Kidney (tissue), 14 donors: ENCODE data around the gene ALDH1L1. TPM values are rescaled to one million over a fixed set of nuclear protein-coding genes. Genes with fewer than 3 reads are reported as not detected.

ENCODE experiments used
- DNase-seq, 5 donors: peaks; one replicate each; pipeline ENCODE4 v3.0.0-alpha.2; 2013 to 2020
- FAIRE-seq: peaks from 2 replicates; lab custom pipeline; 2012; peaks lifted over from hg19 to GRCh38; lab: Jason Lieb, UNC
- H3K27ac ChIP-seq, 2 donors: one replicate each; pipeline ENCODE4 v1.7.0; 2013; ENCODE audit warnings: low read depth in 2 of 2, low read length in 2 of 2, inconsistent platforms in 1 of 2
- H3K27me3 ChIP-seq: one replicate; pipeline ENCODE4 v1.7.1; 2013; ENCODE audit warnings: low read length, inconsistent platforms; ENCODE audit not compliant: control insufficient read depth, insufficient read depth
- H3K36me3 ChIP-seq, 3 donors: one replicate each; pipeline versions ENCODE4 v1.7.0 to v1.7.1; 2013; ENCODE audit warnings: low read length in 3 of 3, control low read depth in 1 of 3, inconsistent platforms in 1 of 3; ENCODE audit not compliant: insufficient read depth in 3 of 3, control insufficient read depth in 2 of 3
- H3K4me1 ChIP-seq, 3 donors: one replicate each; pipeline versions ENCODE4 v1.7.0 to v1.7.1; 2013; ENCODE audit warnings: low read length in 3 of 3, inconsistent platforms in 1 of 3, low read depth in 1 of 3; ENCODE audit not compliant: control insufficient read depth in 2 of 3, insufficient read depth in 2 of 3
- H3K4me3 ChIP-seq, 3 donors: one replicate each; pipeline versions ENCODE4 v1.7.0 to v1.8.1; 2013; ENCODE audit warnings: low read length in 3 of 3, control low read depth in 1 of 3, inconsistent platforms in 1 of 3
- H3K9ac ChIP-seq, 3 donors: one replicate each; pipeline versions ENCODE4 v1.7.0 to v1.7.1; 2013; ENCODE audit warnings: low read length in 3 of 3, control low read depth in 1 of 3, inconsistent platforms in 1 of 3
- H3K9me3 ChIP-seq, 3 donors: one replicate each; pipeline versions ENCODE4 v1.7.0 to v1.7.1; 2013; ENCODE audit warnings: low read length in 3 of 3, control low read depth in 1 of 3, inconsistent platforms in 1 of 3; ENCODE audit not compliant: control insufficient read depth in 2 of 3, insufficient read depth in 1 of 3
- intact Hi-C: fragments of 100-400 bp; cut with DNase I; formaldehyde crosslinking; loops from one replicate; pipeline ENCODE4 v1.11.1; 2022
- polyA plus RNA-seq: library from polyadenylated mRNA; stranded (reverse); fragments of 350-450 nt; fragmentation: Illumina TruSeq; extraction: RNeasy Lipid Tissue Mini Kit (QIAGEN cat#74804); gene quantifications from one replicate; pipeline ENCODE4 v1.2.3, GENCODE V29; 2014; ENCODE audit warnings: low read depth, low replicate concordance; ENCODE audit not compliant: insufficient read depth
- total RNA-seq: library from RNA; stranded (reverse); fragmentation: NEBNext Ultra II Directional; extraction: Animal tissue kit (Norgen Biotek cat#: 25700); gene quantifications from one replicate; pipeline ENCODE4 v1.2.1, GENCODE V29; 2021
- TF ChIP-seq, protein P1 (sequence below): IDR thresholded peaks from 3 replicates; pipeline ENCODE4 v1.5.1; 2012; ENCODE audit warnings: mild to moderate bottlenecking, moderate library complexity, borderline replicate concordance; ENCODE audit not compliant: insufficient read depth; ENCODE audit errors: extremely low read depth
- donor health status: control.
- donor health status: control.
- donor health status: control.
- donor health status: control.
- donor health status: control.
- donor health status: DM: yes; HTN: yes; CAD: no.
- donor health status: Normal renal cell carcinoma (clear cell type).

The ALDH1L1 gene
- total and polyA plus RNA-seq, 2 donors from 2014 or later: 60.0 to 199 TPM

DNA sequence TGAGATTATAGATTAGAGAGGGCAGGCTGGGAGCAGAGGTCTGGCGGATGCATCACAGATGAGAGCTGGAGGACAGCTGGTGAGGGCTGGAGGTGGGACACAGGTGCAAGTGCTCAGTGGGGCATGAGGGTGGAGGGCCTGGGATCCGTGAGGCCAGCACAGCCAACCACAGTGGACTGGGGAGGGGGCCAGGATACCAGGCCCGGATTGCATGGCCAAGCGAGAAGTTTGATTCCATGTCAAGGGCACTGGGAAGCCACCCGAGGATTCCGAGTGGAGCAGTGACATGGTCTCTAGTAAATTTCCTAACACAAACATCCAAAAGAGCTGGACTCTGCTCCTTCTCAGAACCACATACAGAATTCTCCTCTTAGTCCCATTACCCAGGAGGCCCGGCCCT lies 52.5 kb downstream of the ALDH1L1 start:
- Histone ChIP-seq H3K9me3 (no peaks in the 10 kb centered on the region), H3K27ac (no peak overlapping the region), H3K4me3 (no peak overlapping the region), H3K27me3 (no peaks in the 10 kb centered on the region), H3K36me3 (peaks cover 0 to 28% (median 9%) of the 10 kb centered on the region in 3 donors), H3K9ac (no peak overlapping the region), H3K4me1 (peaks cover 0 to 3% (median 0%) of the 10 kb centered on the region in 3 donors)
- DNase-seq: peak in 2 of 5 donors; percentile 2 to 41
- TF ChIP-seq, protein P1, sequence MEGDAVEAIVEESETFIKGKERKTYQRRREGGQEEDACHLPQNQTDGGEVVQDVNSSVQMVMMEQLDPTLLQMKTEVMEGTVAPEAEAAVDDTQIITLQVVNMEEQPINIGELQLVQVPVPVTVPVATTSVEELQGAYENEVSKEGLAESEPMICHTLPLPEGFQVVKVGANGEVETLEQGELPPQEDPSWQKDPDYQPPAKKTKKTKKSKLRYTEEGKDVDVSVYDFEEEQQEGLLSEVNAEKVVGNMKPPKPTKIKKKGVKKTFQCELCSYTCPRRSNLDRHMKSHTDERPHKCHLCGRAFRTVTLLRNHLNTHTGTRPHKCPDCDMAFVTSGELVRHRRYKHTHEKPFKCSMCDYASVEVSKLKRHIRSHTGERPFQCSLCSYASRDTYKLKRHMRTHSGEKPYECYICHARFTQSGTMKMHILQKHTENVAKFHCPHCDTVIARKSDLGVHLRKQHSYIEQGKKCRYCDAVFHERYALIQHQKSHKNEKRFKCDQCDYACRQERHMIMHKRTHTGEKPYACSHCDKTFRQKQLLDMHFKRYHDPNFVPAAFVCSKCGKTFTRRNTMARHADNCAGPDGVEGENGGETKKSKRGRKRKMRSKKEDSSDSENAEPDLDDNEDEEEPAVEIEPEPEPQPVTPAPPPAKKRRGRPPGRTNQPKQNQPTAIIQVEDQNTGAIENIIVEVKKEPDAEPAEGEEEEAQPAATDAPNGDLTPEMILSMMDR: no peak
- no peak for FAIRE-seq
- intact Hi-C loops: loop anchor here (10.0 kb wide), 1 partner anchor 247 kb away; no protein-coding TSS in a partner anchor

DNA sequence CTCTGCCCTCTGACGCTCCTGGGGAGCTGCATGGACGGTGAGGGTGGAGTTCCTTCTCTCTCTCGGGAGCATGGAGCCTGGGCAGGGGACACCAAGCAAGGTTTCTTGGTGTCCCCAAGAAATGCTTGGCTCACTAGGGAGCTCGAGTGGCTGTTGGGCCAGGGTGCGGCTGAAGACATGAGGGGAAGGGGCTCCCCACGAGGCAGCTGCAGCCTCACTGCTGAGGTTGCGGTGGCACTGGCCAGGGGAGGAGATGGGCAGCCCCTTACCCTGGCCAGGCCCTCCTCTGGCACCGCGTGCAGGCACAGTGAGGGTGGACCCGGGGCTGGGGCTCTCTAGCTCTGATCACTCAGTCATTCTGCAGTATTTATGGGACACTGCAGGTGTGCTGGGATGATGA lies 52.9 kb downstream of the ALDH1L1 start:
- H3K4me3 ChIP-seq: no peak overlapping the region
- peaks cover 0 to 3% (median 0%) of the 10 kb centered on the region in 3 donors for H3K4me1 ChIP-seq
- H3K9me3 ChIP-seq: no peaks in the 10 kb centered on the region
- no peaks in the 10 kb centered on the region for H3K27me3 ChIP-seq
- FAIRE-seq: no peak
- H3K9ac ChIP-seq: no peak overlapping the region
- H3K27ac ChIP-seq: no peak overlapping the region
- H3K36me3 ChIP-seq: peaks cover 0 to 28% (median 7%) of the 10 kb centered on the region in 3 donors
- peak in 3 of 5 donors; percentile 4 to 44 (median 23) for DNase-seq
- intact Hi-C loops: loop anchor here (10.0 kb wide), 1 partner anchor 247 kb away; no protein-coding TSS in a partner anchor
- TF ChIP-seq, protein P1: no peak

DNA sequence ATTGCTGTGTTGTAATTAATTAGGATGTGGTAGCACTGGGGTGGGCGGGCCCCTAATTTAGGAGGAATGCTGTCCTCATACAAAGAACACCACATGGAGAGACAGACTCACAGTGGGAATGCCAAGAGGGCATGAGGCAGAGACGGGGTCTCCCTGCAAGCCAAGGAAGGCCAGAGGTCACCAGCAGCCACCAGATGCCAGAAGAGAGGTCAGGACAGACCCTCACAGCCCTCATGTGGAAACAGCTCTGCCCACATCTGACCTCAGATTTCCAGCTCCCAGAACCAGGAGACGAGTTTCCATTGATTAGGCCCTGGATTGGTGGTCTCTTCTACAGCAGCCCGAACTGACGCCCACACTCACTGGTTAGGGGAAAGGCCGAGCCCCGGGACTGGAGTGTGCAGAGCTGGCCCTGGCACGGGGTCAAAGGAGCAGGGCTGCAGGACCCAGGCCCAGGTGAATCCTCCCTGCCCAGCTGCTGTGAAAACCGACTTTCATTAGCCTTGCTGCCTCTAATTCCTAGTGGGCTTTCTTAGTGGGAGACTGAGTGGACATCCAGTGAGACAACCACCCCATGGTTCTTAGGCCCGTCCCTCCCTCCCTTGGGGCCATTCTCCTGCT lies 53.5 kb downstream of the ALDH1L1 start:
- FAIRE-seq (no peak), DNase-seq (peak in 2 of 5 donors; percentile 1 to 32)
- H3K9ac ChIP-seq: no peak overlapping the region
- no peak overlapping the region for H3K27ac ChIP-seq
- H3K4me1 ChIP-seq: peaks cover 0 to 3% (median 0%) of the 10 kb centered on the region in 3 donors
- TF ChIP-seq, protein P1: no peak
- peaks cover 0 to 28% (median 5%) of the 10 kb centered on the region in 3 donors for H3K36me3 ChIP-seq
- H3K27me3 ChIP-seq: no peaks in the 10 kb centered on the region
- H3K9me3 ChIP-seq: no peaks in the 10 kb centered on the region
- no peak overlapping the region for H3K4me3 ChIP-seq
- intact Hi-C loops: loop anchor here (10.0 kb wide), 1 partner anchor 248 kb away; no protein-coding TSS in a partner anchor
